ENCODE results near the gene PRR36. TPM values are rescaled to one million over a fixed set of nuclear protein-coding genes. Genes with fewer than 3 reads are reported as not detected.

The PRR36 gene
- total RNA-seq, 1 experiment from 2014 or later: 21.9 TPM

DNA sequence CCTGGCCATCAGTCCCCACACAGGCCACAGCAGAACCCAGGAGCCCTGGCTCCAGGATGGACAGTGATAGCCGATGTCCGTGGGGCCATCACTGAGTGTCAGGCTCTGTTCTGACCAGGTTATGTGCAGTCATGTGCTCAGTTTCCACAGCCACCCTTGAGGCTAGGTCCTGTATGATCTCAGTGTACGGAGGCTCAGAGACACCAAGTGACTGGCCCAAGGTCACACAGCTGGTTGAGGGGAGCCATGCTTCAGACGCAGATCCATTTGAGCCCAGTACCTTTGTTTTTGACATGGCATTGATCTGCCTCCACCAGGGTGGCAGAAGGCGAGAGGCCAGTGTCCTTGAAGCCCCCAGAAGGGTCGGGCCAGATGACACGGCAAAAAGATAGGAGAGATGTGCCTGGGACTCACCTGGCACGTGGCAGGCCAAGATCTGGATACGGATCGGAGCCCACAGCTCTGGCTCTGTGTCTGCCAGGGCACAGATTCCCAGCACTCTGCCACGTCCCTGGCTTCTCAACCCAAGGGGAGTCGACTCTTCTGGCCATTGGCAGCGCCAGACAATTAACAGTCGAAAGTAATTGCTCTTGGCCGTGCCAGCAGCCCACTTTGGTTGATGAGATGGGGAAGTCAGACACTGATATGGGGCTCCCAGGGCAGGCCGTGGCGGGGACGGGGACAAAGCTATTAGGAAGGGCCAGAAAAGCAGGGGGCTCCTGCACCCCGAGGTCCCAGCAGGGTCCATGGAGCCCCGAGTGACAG is 28.6 kb downstream of the PRR36 start:
- Mint-ChIP-seq H3K4me1 (no peaks in the 10 kb centered on the region), H3K36me3 (no peaks in the 10 kb centered on the region), H3K27me3 (ENCODE audit: low read depth) (peaks cover 6% of the 10 kb centered on the region), H3K27ac (no peak overlapping the region), H3K4me3 (no peak overlapping the region), H3K9me3 (peaks cover 6% of the 10 kb centered on the region)
- ATAC-seq (no peak), DNase-seq (ENCODE audit: low spot score) (no peak)
- TF ChIP-seq TCF7 (CRISPR knock-in tag; IDR thresholded peaks at IDR 0.05; ENCODE audit: low read depth) (no peak), OVOL2 (CRISPR knock-in tag; IDR thresholded peaks at IDR 0.05; ENCODE audit: borderline replicate concordance) (no peak), SMAD4 (CRISPR knock-in tag; IDR thresholded peaks at IDR 0.05) (no peak), ZNF423 (CRISPR knock-in tag; IDR thresholded peaks at IDR 0.05) (no peak), JUN (CRISPR knock-in tag; IDR thresholded peaks at IDR 0.05) (no peak)
- TF ChIP-seq, protein P1, sequence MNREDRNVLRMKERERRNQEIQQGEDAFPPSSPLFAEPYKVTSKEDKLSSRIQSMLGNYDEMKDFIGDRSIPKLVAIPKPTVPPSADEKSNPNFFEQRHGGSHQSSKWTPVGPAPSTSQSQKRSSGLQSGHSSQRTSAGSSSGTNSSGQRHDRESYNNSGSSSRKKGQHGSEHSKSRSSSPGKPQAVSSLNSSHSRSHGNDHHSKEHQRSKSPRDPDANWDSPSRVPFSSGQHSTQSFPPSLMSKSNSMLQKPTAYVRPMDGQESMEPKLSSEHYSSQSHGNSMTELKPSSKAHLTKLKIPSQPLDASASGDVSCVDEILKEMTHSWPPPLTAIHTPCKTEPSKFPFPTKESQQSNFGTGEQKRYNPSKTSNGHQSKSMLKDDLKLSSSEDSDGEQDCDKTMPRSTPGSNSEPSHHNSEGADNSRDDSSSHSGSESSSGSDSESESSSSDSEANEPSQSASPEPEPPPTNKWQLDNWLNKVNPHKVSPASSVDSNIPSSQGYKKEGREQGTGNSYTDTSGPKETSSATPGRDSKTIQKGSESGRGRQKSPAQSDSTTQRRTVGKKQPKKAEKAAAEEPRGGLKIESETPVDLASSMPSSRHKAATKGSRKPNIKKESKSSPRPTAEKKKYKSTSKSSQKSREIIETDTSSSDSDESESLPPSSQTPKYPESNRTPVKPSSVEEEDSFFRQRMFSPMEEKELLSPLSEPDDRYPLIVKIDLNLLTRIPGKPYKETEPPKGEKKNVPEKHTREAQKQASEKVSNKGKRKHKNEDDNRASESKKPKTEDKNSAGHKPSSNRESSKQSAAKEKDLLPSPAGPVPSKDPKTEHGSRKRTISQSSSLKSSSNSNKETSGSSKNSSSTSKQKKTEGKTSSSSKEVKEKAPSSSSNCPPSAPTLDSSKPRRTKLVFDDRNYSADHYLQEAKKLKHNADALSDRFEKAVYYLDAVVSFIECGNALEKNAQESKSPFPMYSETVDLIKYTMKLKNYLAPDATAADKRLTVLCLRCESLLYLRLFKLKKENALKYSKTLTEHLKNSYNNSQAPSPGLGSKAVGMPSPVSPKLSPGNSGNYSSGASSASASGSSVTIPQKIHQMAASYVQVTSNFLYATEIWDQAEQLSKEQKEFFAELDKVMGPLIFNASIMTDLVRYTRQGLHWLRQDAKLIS (CRISPR knock-in tag; IDR thresholded peaks at IDR 0.05; ENCODE audit: borderline replicate concordance): no peak
- TF ChIP-seq, protein P2, sequence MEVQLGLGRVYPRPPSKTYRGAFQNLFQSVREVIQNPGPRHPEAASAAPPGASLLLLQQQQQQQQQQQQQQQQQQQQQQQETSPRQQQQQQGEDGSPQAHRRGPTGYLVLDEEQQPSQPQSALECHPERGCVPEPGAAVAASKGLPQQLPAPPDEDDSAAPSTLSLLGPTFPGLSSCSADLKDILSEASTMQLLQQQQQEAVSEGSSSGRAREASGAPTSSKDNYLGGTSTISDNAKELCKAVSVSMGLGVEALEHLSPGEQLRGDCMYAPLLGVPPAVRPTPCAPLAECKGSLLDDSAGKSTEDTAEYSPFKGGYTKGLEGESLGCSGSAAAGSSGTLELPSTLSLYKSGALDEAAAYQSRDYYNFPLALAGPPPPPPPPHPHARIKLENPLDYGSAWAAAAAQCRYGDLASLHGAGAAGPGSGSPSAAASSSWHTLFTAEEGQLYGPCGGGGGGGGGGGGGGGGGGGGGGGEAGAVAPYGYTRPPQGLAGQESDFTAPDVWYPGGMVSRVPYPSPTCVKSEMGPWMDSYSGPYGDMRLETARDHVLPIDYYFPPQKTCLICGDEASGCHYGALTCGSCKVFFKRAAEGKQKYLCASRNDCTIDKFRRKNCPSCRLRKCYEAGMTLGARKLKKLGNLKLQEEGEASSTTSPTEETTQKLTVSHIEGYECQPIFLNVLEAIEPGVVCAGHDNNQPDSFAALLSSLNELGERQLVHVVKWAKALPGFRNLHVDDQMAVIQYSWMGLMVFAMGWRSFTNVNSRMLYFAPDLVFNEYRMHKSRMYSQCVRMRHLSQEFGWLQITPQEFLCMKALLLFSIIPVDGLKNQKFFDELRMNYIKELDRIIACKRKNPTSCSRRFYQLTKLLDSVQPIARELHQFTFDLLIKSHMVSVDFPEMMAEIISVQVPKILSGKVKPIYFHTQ (CRISPR knock-in tag; IDR thresholded peaks at IDR 0.05): no peak
- TF ChIP-seq, protein P3, sequence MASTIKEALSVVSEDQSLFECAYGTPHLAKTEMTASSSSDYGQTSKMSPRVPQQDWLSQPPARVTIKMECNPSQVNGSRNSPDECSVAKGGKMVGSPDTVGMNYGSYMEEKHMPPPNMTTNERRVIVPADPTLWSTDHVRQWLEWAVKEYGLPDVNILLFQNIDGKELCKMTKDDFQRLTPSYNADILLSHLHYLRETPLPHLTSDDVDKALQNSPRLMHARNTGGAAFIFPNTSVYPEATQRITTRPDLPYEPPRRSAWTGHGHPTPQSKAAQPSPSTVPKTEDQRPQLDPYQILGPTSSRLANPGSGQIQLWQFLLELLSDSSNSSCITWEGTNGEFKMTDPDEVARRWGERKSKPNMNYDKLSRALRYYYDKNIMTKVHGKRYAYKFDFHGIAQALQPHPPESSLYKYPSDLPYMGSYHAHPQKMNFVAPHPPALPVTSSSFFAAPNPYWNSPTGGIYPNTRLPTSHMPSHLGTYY (CRISPR knock-in tag; IDR thresholded peaks at IDR 0.05): no peak
- ChIA-PET POLR2A (no interaction called here), CTCF (interaction anchor here (0.9 to 1.6 kb wide), 2 partner anchors 23 to 204 kb away, joined by 3 to 7 read pairs; no protein-coding TSS in a partner anchor)

DNA sequence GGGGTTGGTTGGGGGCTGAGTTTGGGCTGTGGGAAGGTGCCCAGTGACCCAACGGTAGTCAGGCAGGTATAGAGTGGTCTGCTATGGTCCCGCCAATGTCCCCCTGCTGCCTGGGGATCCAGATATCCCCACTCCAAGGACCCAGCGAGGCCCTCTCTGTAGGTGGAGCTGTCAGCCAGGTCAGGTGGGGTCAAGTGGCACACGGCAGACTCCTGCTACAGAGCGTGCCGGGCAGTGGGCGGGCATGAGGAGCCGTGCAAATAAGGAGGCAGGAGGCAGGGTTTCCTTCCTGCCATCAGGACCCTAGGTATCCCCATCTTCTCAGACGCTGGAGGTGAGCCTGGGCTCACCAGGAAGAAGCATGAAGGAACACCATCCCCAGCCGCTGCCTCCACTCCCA is 29.2 kb downstream of the PRR36 start:
- no peaks in the 10 kb centered on the region for H3K4me1 Mint-ChIP-seq
- peaks cover 11% of the 10 kb centered on the region for H3K27me3 Mint-ChIP-seq (ENCODE audit: low read depth)
- no peak for DNase-seq (ENCODE audit: low spot score)
- POLR2A ChIA-PET: no interaction called here
- H3K4me3 Mint-ChIP-seq: no peak overlapping the region
- CTCF ChIA-PET: interaction anchor here (1.6 kb wide), 1 partner anchor 24 kb away, joined by 7 read pairs; no protein-coding TSS in a partner anchor
- H3K9me3 Mint-ChIP-seq: peaks cover 6% of the 10 kb centered on the region
- TF ChIP-seq TCF7 (CRISPR knock-in tag; IDR thresholded peaks at IDR 0.05; ENCODE audit: low read depth) (no peak), FOXK1 (CRISPR knock-in tag; IDR thresholded peaks at IDR 0.05) (no peak), ATF1 (CRISPR knock-in tag; IDR thresholded peaks at IDR 0.05) (no peak), NFATC4 (CRISPR knock-in tag; IDR thresholded peaks at IDR 0.05) (no peak), GABPB1 (CRISPR knock-in tag; IDR thresholded peaks at IDR 0.05) (no peak), MYBL2 (CRISPR knock-in tag; IDR thresholded peaks at IDR 0.05) (no peak), TP53 (CRISPR knock-in tag; IDR thresholded peaks at IDR 0.05) (no peak)
- TF ChIP-seq, protein P4, sequence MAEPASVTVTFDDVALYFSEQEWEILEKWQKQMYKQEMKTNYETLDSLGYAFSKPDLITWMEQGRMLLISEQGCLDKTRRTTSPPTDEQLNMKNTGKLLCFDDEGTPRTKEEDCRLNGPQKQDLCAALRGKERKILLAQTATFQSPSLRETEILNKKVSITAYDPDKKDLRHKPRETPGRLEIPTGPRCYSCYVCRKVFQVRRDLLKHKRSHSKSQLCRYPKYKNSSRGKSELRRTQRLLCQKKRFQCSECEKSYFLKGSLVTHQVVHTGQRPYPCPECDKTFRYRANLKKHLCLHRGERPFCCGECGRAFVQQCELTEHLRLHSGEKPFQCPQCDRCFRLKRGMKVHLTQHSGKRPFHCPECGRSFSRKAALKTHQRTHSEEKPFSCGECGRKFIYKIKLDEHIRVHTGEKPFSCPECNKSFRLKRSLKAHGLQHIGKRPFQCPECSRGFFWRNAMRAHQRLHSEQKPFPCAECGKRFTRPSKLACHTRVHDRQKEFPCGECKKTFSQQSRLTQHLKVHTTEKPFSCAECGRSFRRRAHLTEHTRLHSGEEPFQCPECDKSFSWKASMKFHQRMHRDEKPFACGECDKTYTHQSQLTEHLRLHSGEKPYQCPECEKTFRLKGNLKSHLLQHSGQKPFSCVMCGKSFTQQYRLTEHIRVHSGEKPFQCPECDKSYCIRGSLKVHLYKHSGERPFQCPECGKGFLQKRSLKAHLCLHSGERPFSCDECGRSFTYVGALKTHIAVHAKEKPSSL (CRISPR knock-in tag; conservative IDR thresholded peaks at IDR 0.05): no peak
- no peak overlapping the region for H3K27ac Mint-ChIP-seq
- no peaks in the 10 kb centered on the region for H3K36me3 Mint-ChIP-seq
- ATAC-seq: no peak
